22Rv1 (cell line): Measurements from ENCODE around the gene DISC1.

Source experiments
- CTCF ChIP-seq: fragments of 450-650 bp; IDR thresholded peaks from 2 replicates; pipeline ENCODE4 v1.5.1; 2017; ENCODE audit warnings: mild to moderate bottlenecking
- ZFX ChIP-seq: fragments of 450-650 bp; IDR thresholded peaks from 2 replicates; pipeline ENCODE4 v1.6.1; 2017; ENCODE audit warnings: antibody characterized with exemption, borderline replicate concordance

- TF ChIP-seq CTCF (peak; percentile 51), ZFX (no peak)
These were observed 22.3 kb upstream of the DISC1 start for GRCh38 chr1:231604276-231604621.
